ENCODE measurements around the gene U2AF2. TPM values are rescaled to one million over a fixed set of nuclear protein-coding genes. Genes with fewer than 3 reads are reported as not detected.

The U2AF2 gene
- total RNA-seq, 4 donors from 2014 or later: 85.0 to 112 (median 99.7) TPM

DNA sequence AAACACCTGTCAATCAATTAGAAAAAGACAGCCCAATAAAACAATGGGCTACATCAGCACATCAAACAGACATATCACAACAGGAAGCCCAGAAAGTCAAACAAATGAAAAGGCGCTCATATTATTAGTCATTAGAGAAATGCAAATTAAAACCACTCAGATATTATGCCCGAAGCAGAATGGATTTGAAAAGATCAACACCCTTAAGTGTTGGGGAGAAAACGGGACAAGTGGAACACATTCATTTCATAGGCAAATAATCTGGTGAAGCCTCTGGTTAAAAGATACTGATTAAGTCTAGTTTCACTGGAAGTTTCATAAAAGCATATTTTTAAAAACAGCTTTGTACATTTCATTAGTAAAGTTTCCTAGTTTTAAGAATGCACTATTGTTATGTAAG lies 66.0 kb downstream of the U2AF2 start:
- H3K27ac ChIP-seq: no peak overlapping the region
- H3K4me3 ChIP-seq: no peak overlapping the region
- H3K36me3 ChIP-seq: no peaks in the 10 kb centered on the region
- intact Hi-C loops (cut with DNase I): no loop called here
- peaks cover 0 to 61% (median 0%) of the 10 kb centered on the region in 4 donors for H3K27me3 ChIP-seq
- no peak for DNase-seq
- H3K4me1 ChIP-seq: no peaks in the 10 kb centered on the region
- no peak for TF ChIP-seq CTCF (IDR thresholded peaks at IDR 0.05)
- no peak for TF ChIP-seq POLR2A (IDR thresholded peaks at IDR 0.05)
- peaks cover 0 to 13% (median 9%) of the 10 kb centered on the region in 3 donors for H3K9me3 ChIP-seq
- 72 to 74% methylated on average over 3 of the region's 3 CpGs for WGBS, 2 donors

DNA sequence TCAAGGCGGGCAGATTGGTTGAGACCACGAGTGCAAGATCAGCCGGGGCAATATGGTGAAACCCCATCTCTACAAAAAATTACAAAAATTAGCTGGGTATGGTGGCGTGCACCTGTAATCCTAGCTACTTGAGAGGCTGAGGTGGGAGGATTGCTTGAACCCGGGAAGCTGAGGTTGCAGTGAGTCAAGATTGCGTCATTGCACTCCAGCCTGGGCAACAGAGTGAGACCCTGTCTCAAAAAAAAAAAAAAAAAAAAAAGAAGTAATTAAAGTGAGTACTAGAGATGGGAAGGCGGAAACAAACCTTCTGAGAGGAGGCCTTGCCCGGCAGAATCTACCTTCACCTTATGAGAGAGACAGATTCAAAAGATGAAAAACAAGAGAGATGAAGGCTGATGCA lies 68.7 kb downstream of the U2AF2 start:
- intact Hi-C loops (cut with DNase I): no loop called here
- Histone ChIP-seq H3K4me1 (no peaks in the 10 kb centered on the region), H3K36me3 (no peaks in the 10 kb centered on the region), H3K27ac (no peak overlapping the region), H3K4me3 (no peak overlapping the region), H3K27me3 (peaks cover 0 to 36% (median 0%) of the 10 kb centered on the region in 4 donors), H3K9me3 (peaks cover 0 to 13% (median 9%) of the 10 kb centered on the region in 3 donors)
- no peak for DNase-seq
- TF ChIP-seq CTCF (IDR thresholded peaks at IDR 0.05) (no peak), POLR2A (IDR thresholded peaks at IDR 0.05) (no peak)
- 81 to 88% methylated on average over 8 of the region's 8 CpGs for WGBS, 2 donors

Small RNA genes lying within 50 kb of the gene (small RNA-seq; reads per million reads assigned to genes)
- 0 reads per million in 4 donors for gene AC010525.2

Other genes starting within 250 kb of the U2AF2 start
- 10 to 100 TPM; 15.6 to 41.4 (median 31.2) TPM for gene UBE2S, start 247.2 kb upstream of the U2AF2 start, total RNA-seq
- not detected for gene SHISA7, start 211.7 kb upstream of the U2AF2 start, total RNA-seq
- gene ISOC2, start 193.4 kb upstream of the U2AF2 start, total RNA-seq: 10 to 100 TPM; 60.5 to 98.1 (median 78.7) TPM
- gene C19orf85, start 190.3 kb upstream of the U2AF2 start, total RNA-seq: not detected
- 10 to 100 TPM in 1 of 4 donors, 1 to 10 TPM in 3; 4.4 to 22.0 (median 6.8) TPM for gene ZNF628, start 178.4 kb upstream of the U2AF2 start, total RNA-seq
- gene NAT14, start 169.8 kb upstream of the U2AF2 start, total RNA-seq: 1 to 10 TPM; 1.3 to 4.3 (median 2.9) TPM
- gene SSC5D, start 166.6 kb upstream of the U2AF2 start, total RNA-seq: 1 to 10 TPM in 1 of 4 donors, under 1 TPM in 3; 0.40 to 5.0 (median 0.68) TPM
- gene SBK2, start 117.9 kb upstream of the U2AF2 start, total RNA-seq: not detected
- gene SBK3, start 109.5 kb upstream of the U2AF2 start, total RNA-seq: 1 to 10 TPM in 1 of 4 donors, under 1 TPM in 1, not detected in 2; 0.22 to 1.0 TPM
- 1 to 10 TPM in 3 of 4 donors, under 1 TPM in 1; 0.75 to 3.0 (median 2.2) TPM for gene ZNF579, start 74.2 kb upstream of the U2AF2 start, total RNA-seq
- 10 to 100 TPM in 1 of 4 donors, 1 to 10 TPM in 3; 5.8 to 12.7 (median 7.9) TPM for gene FIZ1, start 55.5 kb upstream of the U2AF2 start, total RNA-seq
- gene ZNF524, start 54.7 kb upstream of the U2AF2 start, total RNA-seq: 10 to 100 TPM; 17.7 to 25.9 (median 22.9) TPM
- gene ZNF865, start 49.4 kb upstream of the U2AF2 start, total RNA-seq: 1 to 10 TPM; 2.7 to 5.3 (median 3.3) TPM
- gene ZNF784, start 30.5 kb upstream of the U2AF2 start, total RNA-seq: 1 to 10 TPM; 2.9 to 6.9 (median 4.4) TPM
- 10 to 100 TPM in 3 of 4 donors, 1 to 10 TPM in 1; 8.8 to 19.1 (median 12.9) TPM for gene ZNF580, start 14.0 kb upstream of the U2AF2 start, total RNA-seq
- gene ZNF581, start 11.4 kb upstream of the U2AF2 start, total RNA-seq: 10 to 100 TPM; 11.8 to 20.2 (median 14.0) TPM
- 1 to 10 TPM; 2.4 to 7.2 (median 4.6) TPM for gene CCDC106, start 6.8 kb upstream of the U2AF2 start, total RNA-seq
- gene EPN1, start 20.2 kb downstream of the U2AF2 start, total RNA-seq: 100 to 1,000 TPM in 1 of 4 donors, 10 to 100 TPM in 3; 52.1 to 168 (median 77.4) TPM
- not detected for gene NLRP9, start 83.4 kb downstream of the U2AF2 start, total RNA-seq
- gene RFPL4A, start 104.1 kb downstream of the U2AF2 start, total RNA-seq: not detected
- not detected for gene RFPL4AL1, start 114.1 kb downstream of the U2AF2 start, total RNA-seq
- gene NLRP11, start 177.0 kb downstream of the U2AF2 start, total RNA-seq: not detected
- under 1 TPM in 1 of 4 donors, not detected in 3; 0.30 TPM for gene NLRP4, start 181.5 kb downstream of the U2AF2 start, total RNA-seq

Data from esophagus squamous epithelium (tissue), 5 donors.